OCI-LY3 (cell line): ENCODE data around the gene MRPL52.

Experiments used
- CTCF ChIP-seq: fragments of 200-600, 300-600 bp; sonication (generic); IDR thresholded peaks from 2 replicates; pipeline ENCODE4 v1.5.1; 2014; ENCODE audit warnings: antibody characterized with exemption, low read length, low read depth
- EZH2phosphoT487 ChIP-seq: fragments of 200-600 bp; shearing (Covaris generic); IDR thresholded peaks from 2 replicates; pipeline ENCODE4 v1.6.1; 2018; ENCODE audit warnings: antibody characterized with exemption, mixed run types, low read depth

GRCh38 chr14:22878271-22879246 is 48.9 kb downstream of the MRPL52 start:
- TF ChIP-seq CTCF (no peak), EZH2phosphoT487 (no peak)
